GM21576 (cell line): ENCODE measurements around the gene MYO1E.
"Not testable (repeated sequence)": the region's sequence is repeated elsewhere in the genome, so short reads cannot be mapped to it uniquely, and the experiment has no call there.

Source experiments
- ATAC-seq: cut with Tn5 transposase; IDR thresholded peaks from one replicate; pipeline ENCODE4 v1.9.1; 2021; ENCODE audit warnings: mild to moderate bottlenecking, moderate library complexity; ENCODE audit not compliant: unreplicated experiment

Gene MYO1E

GRCh38 chr15:59296181-59296617 is 76.5 kb downstream of the MYO1E start:
- ATAC-seq, result no peak

GRCh38 chr15:59295261-59296001 is 77.2 kb downstream of the MYO1E start:
- ATAC-seq, result no peak

- ATAC-seq, result no peak
Observed at GRCh38 chr15:59294574-59295260, 78.0 kb downstream of the MYO1E start.

- ATAC-seq, result no peak
Observed at GRCh38 chr15:59292442-59293151, 80.1 kb downstream of the MYO1E start.

DNA sequence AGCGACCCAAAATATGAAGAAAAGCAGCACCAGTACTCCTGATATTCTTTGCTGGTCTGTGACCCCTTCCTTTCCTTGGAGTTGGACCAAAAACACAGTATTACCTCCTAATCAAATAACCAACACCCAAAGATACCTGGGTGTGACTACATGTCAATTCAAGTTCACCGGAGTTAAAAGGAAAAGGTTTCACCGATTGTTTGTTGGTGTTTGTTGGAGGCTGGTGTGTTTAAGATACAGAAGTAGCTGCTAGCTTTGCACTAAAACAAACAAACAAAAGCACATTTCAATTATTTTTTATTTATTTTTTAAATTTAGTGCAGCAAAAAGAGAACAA is 81.5 kb downstream of the MYO1E start:
- ATAC-seq, result peak; percentile 15

DNA sequence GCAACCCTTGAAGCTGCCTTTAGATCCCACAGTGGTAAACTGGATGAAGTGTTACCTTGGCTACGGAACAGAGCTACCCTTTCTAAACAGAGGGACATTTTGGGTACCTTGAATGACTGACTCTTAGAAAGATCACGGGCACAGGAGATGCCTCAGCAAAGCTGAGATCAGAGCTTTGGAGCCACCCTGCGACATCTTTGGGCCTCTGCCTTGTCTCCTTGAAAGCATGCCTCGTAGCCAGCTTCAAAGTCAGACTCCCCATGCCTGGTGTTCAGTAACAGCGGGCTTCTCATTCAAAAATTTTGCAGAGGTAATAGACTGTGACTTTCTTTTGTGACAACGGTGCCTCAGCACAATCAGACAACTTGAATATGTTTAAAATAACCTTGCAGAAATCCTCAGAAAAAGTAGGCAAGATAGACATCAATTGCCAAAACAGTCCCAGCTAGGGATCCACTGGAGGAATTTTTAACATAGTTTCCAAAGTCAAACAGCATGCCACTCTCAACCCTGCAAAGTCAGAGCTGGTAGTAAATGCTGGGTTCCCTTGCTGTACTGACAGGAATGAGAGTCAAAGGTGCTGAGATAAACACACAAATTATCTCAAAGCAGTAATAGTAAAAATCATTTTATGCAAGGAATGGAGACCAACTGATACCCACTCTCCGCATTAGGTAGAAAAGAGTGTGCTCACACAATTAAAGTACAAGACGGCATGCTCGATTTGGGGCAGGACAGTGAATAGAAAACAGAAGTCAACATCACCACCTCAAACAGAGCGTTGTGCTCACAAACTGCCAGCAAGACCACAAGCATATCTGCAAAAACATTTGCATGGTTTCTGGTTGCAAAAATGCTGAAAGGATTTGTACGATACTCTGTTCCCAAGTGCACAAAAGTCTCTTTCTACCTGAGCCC is 82.1 kb downstream of the MYO1E start:
- peak; percentile 48 for ATAC-seq

GRCh38 chr15:59289574-59289973 is 83.1 kb downstream of the MYO1E start:
- ATAC-seq, result no peak

DNA sequence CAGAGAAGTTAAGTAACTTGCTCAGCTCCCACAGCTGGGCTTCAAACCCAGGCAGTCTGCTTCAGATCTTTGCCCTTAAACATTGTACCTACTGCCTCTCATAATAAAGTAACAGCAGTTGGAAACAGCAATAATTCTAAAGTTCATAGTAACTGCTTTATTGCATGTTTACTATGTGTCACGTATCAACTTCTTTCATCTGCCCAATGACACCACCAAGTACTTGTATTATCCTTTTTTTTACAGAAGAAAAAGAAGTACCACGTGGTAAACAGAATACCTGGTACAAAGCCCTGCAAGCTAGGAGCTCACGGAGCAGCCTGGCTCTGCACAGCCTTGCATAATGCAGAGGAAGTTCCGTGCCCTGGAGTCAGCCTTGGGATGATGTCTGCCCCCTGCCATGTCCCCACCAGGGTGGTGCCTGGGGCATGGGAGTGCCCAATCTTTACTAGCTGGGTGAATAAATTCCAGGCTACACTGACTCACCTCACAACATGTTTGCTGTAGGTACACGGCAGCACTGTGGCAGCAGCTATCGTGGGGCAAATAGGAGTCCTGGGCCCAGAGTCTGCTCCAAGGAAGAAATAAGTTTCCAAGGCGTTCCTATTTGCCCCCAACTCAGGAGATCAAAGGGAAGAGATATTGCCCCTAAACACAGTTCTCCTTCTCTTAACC is 88.8 kb downstream of the MYO1E start:
- no peak for ATAC-seq

DNA sequence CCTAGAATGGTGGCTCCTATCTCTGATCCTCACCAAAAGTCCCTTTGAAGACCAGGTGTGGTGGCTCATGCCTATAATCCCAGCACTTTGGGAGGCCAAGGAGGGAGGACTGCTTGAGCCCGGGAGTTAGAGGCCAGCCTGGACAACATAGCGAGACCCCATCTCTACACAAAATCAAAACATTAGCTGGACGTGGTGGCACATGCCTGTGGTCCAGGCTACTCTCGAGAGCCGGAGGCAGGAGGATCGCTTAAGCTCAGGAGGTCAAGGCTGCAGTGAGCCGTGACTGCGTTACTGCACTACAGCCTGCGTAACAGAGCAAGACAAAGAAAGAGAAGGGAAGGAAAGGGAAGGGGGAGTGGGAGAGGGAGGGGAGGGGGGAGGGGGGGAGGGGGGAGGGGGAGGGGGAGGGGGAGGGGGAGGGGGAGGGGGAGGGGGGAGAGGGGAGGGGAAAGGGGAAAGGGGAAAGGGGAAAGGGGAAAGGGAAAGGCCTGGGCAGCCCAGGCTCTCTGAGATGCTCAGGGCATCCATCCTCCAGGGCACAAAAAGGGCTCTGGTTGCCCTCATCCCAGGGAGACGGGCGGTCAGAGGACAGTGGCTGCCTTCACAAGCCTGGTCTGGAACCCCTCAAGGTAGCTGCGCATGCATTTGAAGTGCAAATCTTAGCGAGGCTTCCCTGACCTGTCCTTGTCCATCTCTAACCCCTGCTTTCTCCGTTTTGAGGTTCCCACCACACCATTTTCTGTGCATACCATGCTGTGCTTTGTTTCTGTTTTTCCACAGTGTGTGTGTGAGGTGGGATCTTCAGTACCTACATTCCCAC is 89.9 kb downstream of the MYO1E start:
- no peak for ATAC-seq

GRCh38 chr15:59281699-59282098 is 91.0 kb downstream of the MYO1E start:
- ATAC-seq, result no peak

GRCh38 chr15:59280855-59281254 is 91.8 kb downstream of the MYO1E start:
- ATAC-seq, result no peak

- not testable (repeated sequence) for ATAC-seq
Observed at GRCh38 chr15:59280292-59280691, 92.4 kb downstream of the MYO1E start.

GRCh38 chr15:59279023-59279422 is 93.6 kb downstream of the MYO1E start:
- ATAC-seq, result no peak

DNA sequence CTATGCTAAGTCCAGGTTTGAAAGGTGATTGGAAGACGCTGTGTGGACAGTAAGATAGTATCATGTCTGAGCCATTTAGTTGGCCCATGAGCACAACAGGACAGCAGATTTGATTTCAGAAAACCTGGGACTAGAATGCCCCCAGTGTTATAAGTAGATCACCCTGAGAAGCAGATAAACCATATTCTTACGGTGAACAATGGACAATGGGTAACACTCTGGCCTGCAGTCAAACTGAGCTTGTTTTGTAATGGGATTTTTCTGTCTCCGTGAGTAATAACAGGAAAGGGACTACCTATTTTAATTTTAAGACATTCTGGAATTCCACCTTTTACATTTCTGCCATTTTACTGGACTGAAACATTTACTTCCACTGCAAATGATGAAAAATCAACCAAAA is 94.6 kb downstream of the MYO1E start:
- ATAC-seq, result no peak

GRCh38 chr15:59276225-59277178 is 96.2 kb downstream of the MYO1E start:
- no peak for ATAC-seq

DNA sequence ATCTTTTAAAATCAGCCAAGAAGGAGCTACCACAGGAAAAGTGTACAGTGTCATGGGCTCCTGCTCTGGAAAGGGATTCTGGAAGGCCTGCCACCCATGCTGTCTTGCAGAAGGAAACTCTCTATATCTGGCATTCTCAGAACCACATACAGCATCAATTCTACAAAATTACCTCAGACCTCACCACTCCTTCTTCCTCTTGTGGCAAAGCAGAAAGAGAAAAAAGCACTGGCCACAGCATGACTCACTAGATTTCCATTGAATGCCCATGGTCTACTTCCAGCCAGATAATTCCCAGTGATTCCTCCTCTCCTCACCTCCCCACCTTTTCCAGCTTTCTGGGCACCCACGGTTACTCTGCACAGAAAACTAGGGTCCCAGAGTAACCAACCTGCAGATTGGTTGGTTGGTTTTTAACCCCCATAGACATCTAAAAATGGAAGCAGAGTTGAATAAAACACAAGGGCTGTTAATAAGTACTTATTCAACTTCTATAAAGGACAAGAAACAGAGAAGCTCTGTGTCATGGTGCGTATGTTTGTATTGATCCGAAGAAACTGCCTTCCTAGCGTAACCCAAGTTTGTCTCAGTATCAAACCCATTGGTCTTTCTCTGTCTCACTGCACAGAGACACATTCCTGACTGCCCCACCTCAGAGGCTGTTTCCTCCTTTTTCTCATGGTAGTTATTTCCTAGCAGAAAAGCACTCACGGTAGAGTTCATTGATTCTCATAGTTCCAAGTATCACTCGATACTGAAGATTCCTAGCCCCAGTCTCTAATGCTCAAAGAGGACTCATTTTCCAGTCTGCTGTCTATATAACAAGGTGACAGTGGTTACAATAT is 98.3 kb downstream of the MYO1E start:
- ATAC-seq, result no peak

GRCh38 chr15:59273234-59273633 is 99.4 kb downstream of the MYO1E start:
- ATAC-seq, result no peak
